ENCODE measurements around the gene THBS2. TPM values are rescaled to one million over a fixed set of nuclear protein-coding genes. Genes with fewer than 3 reads are reported as not detected.
"Not testable (repeated sequence)": the region's sequence is repeated elsewhere in the genome, so short reads cannot be mapped to it uniquely, and the experiment has no call there.

The THBS2 gene
- total RNA-seq, 8 experiments from 2014 or later = 0.59 to 42.2 (median 2.6) TPM

DNA sequence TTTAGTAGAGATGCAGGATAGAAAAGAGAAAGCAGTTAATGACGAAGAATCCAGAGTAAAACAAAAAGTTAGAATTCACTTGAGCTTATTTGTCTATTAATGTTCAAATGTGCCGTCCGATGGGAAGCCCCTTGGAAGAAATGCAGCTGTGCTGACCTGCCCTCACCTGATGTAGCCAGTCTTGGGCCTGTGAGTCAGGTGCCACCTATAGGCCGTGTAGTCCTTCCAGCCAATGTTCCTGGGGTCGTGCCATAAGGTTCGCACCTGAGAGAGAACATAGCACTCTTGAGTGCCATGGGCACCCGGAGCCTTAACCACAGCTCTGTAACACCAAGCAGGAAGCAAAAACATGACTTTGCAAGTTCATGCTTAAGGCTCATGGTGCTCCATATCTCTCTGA, 32.4 kb downstream of the THBS2 start:
- no peak for ATAC-seq (replicated peaks in 6 of 8)
- in situ Hi-C loops (cut with MboI; ENCODE audit: low pct_unique_long_range_greater_than_20kb in 2 of 9, low sequenced_read_pairs in 9 of 9, unreplicated experiment in 9 of 9) = no loop called here
- no peak overlapping the region for H3K27ac ChIP-seq
- H3K4me3 ChIP-seq = no peak overlapping the region
- WGBS, 10 experiments = 29 to 100% (median 92%) methylated on average over 1 to 6 of the region's 7 CpGs
- no peaks in the 10 kb centered on the region for H3K4me1 ChIP-seq (replicated peaks in 1 of 2)

DNA sequence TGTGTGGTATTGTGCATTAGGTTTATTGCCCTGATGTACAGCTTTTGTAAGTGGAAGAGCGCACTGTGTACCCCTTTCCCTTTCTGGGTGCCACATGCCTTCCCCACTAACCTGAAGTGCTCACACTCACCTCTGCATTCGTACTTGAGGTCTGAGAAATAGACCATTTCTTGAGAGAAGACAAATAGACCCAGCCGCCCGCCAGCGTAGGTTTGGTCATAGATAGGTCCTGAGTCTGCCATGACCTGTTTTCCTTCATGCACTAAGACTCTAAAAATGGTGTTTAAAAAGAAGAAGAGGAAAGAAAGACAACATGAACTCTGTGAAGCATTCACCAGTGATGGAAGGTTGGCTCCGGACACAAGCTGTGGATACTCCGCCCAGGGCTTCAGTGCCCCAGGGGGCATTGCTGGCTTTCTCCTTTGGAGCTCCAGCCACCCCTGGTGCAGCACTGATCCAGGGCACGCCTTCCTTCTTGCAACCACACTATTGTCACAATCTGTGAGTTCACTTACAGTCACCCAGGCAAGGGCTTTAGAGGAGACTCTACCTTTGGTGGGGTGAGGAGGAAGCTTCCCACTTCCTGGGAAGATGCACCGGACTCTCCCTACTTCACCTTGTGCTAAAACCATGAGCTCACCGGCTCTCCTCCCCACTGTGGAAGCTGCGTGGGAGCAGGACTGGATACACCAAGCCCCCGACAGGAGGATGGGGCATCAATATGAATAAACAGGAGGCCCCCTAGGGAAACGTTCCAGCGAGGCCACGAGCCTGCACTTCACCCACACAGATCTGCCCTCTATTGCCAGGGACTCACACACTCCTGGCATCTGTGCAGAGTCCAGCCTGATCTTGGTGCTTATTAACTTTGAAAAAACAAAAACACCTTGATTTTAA, 33.3 kb downstream of the THBS2 start:
- Histone ChIP-seq H3K27ac (no peak overlapping the region), H3K4me3 (no peak overlapping the region), H3K4me1 (replicated peaks in 1 of 2) (no peaks in the 10 kb centered on the region)
- in situ Hi-C loops (cut with MboI; ENCODE audit: low pct_unique_long_range_greater_than_20kb in 2 of 9, low sequenced_read_pairs in 9 of 9, unreplicated experiment in 9 of 9) = no loop called here
- ATAC-seq (replicated peaks in 6 of 8) = no peak
- WGBS, 10 experiments = 70 to 92% (median 80%) methylated on average over 1 to 12 of the region's 15 CpGs; no CpG with 5 or more reads in 1 of the 10 experiments

DNA sequence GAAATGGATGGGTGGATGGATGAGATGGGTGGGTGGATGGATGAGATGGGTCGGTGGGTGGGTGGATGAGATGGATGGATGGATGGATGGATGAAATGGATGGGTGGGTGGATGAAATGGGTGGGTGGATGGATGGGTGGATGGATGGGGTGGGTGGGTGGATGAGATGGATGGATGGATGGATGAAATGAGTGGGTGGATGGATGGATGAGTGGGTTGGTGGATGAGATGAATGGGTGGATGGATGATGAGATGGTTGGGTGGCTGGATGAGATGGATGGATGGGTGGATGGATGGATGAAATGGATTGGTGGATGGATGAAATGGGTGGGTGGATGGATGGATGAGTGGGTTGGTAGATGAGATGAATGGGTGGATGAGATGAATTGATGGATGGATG, 35.7 kb downstream of the THBS2 start:
- no CpG with 5 or more reads among the region's 1 CpG for WGBS, 10 experiments
- no peak overlapping the region for H3K4me3 ChIP-seq
- in situ Hi-C loops (cut with MboI; ENCODE audit: low pct_unique_long_range_greater_than_20kb in 2 of 9, low sequenced_read_pairs in 9 of 9, unreplicated experiment in 9 of 9) = no loop called here

DNA sequence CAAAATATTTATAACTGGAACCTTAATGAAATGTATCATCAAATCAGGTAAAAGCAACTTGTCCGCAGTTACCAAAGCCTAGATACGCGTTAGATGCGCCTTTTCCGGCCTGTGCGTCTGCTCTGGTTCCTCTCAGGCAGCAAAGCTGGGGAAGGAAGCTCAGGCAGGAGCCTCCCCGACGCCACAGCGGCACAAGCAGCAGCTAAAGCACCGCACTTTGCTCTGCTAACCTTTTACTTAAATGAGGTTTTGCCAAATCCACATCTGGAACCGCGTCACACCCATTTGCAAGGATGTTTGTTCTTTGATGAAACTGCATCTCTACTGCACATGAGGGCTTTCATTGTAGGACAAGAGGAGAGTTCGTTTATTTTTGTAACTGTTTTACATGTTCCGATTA, 36.8 kb downstream of the THBS2 start:
- Histone ChIP-seq H3K4me3 (no peak overlapping the region), H3K4me1 (replicated peaks in 1 of 2) (peaks cover 6 to 7% of the 10 kb centered on the region in 2 donors), H3K27ac (no peak overlapping the region)
- in situ Hi-C loops (cut with MboI; ENCODE audit: low pct_unique_long_range_greater_than_20kb in 2 of 9, low sequenced_read_pairs in 9 of 9, unreplicated experiment in 9 of 9) = no loop called here
- WGBS, 10 experiments = 57 to 100% (median 95%) methylated on average over 1 to 14 of the region's 14 CpGs; no CpG with 5 or more reads in 1 of the 10 experiments
- ATAC-seq (replicated peaks in 6 of 8) = no peak

More for the DNA sequence above, 35.7 kb downstream of the THBS2 start:
- Histone ChIP-seq H3K27ac (no peak overlapping the region), H3K4me1 (replicated peaks in 1 of 2) (peaks cover 4 to 6% of the 10 kb centered on the region in 2 donors)
- ATAC-seq (replicated peaks in 6 of 8) = no peak

DNA sequence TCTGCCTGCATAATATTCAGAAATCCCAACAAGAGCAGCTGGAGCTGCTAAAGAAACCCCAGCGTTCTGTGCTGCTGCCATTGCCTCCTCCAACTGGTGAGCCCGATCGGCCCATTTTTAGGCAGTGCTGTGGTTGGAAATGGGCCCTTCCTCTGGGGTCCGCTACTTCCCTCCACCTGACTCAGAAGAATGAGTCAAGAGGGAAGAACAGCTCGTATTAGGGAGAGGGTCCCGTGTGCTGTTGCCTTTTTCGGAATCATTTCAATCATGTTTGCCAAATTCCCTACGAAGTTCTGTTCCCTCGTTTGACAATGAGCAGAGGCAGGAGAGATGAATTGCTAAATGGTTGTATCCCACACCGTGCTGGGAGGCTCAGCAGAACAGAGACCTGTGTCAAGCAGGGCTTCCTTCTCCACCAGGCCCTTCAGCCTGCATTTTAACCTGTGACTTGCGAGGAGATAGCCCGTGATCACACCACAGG, 38.4 kb downstream of the THBS2 start:
- no peak overlapping the region for H3K4me3 ChIP-seq
- peaks cover 6 to 7% of the 10 kb centered on the region in 2 donors for H3K4me1 ChIP-seq (replicated peaks in 1 of 2)
- ATAC-seq (replicated peaks in 6 of 8) = peak in 2 of 8 experiments; percentile 2 to 27
- in situ Hi-C loops (cut with MboI; ENCODE audit: low pct_unique_long_range_greater_than_20kb in 2 of 9, low sequenced_read_pairs in 9 of 9, unreplicated experiment in 9 of 9) = no loop called here
- H3K27ac ChIP-seq = no peak overlapping the region
- 12 to 94% (median 57%) methylated on average over 1 to 9 of the region's 12 CpGs; no CpG with 5 or more reads in 2 of the 10 experiments for WGBS, 10 experiments

DNA sequence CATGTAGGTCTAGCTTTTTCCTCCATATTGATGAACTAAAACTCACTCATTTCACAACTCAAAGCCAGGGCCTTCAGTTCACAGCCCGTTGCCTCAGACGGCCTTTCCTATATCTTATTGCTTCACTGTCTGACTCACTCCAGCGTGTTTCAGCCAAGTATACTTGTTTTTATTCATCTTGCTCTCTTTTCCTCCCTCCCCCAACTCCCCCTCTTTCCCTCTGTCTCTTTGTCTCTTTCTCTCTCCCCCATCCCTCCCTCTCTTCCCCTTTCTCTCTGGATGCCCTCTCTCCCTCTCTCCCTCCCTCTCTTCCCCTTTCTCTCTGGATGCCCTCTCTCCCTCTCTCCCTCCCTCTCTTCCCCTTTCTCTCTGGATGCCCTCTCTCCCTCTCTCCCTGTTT, 38.9 kb downstream of the THBS2 start:
- H3K4me3 ChIP-seq; in situ Hi-C loops (cut with MboI; ENCODE audit: low pct_unique_long_range_greater_than_20kb in 2 of 9, low sequenced_read_pairs in 9 of 9, unreplicated experiment in 9 of 9); H3K27ac ChIP-seq; H3K4me1 ChIP-seq (replicated peaks in 1 of 2): not testable (repeated sequence)
- WGBS, 10 experiments = 0 to 65% (median 21%) methylated on average over 1 to 3 of the region's 3 CpGs; no CpG with 5 or more reads in 3 of the 10 experiments
- ATAC-seq (replicated peaks in 6 of 8) = peak; percentile 4 to 76 (median 46)

DNA sequence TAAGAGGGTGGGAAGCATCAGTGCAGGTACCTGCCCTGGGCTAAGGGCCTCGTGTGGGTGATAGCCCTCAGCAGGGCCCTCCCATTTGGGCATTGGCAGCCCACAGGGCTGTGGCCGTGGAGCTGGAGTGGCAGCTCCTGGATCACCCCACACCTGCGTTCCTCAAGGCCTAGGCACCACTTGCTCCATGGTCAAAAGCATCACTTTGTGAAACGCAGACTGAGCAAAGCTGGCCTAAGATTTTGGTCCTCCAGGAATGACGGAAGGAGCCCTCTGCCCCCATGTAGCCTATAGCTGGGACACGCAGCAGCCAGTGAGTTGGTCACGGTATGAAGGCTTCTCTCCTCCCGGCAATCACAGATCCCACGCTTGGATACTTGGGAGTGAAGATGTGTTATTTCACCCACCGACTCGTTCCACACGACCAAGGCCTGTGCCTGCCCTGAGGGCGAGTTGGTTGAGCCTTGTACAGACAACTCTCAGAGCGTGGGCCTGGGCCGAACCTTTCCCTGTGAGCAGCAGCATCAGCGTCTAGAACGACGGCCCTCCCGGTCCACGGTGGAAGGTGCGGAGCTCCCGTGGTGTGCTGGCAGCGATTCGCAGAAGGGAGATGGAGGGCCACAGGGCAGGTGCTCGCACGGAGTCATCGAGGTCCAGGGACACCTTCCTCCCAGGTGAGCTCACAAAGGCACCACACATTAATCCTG, 39.7 kb downstream of the THBS2 start:
- in situ Hi-C loops (cut with MboI; ENCODE audit: low pct_unique_long_range_greater_than_20kb in 2 of 9, low sequenced_read_pairs in 9 of 9, unreplicated experiment in 9 of 9) = no loop called here
- ATAC-seq (replicated peaks in 6 of 8) = no peak

DNA sequence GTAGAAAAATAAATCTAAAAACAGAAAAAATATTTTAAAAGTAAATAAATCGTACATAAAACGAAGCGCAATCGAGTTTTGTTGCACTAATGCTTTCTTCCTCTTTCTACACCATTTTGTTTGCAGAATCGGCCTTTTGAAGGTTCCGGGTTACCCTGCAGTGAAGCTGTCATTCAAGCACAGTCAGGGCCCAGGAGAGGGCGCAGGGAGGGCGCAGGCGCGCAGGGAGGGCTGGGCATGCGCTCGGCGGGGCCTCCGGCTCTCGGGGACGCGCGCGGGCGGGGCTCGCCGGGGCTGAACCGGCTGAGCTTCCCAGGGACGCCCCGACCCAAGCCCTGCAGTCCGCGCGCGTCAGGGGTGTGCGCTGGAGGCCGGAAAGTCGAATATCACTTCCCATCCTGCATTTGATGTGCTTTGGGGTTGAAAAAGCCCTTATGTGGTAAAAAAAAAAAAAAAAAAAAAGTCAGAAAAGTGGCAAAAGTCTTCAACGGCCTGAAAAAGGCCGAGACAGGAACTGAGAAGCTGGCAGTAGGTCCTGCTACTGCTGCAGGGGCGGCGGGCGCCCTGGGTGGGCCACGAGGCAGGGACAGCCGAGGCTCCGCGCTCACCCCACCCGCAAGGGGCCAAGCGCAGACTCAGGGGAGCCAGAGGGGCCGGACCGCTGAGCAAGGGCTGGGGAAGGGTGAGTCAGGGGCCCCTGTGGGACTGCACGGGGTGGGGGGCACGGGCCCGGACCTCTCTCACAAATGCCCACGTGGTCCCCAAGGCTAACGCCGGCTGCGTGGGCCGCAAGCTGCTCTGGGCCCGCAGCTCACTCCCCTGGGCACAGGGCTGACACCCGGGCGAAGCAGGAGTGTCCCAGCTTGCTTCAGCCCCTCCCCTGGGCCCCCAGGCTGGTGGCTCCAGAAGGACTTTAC, 40.5 kb downstream of the THBS2 start:
- Histone ChIP-seq H3K4me3 (peak overlapping the region; percentile 13 to 25 (median 22)), H3K27ac (no peak overlapping the region), H3K4me1 (replicated peaks in 1 of 2) (peaks cover 6 to 7% of the 10 kb centered on the region in 2 donors)
- WGBS, 10 experiments = 0 to 34% (median 4%) methylated on average over 4 to 18 of the region's 56 CpGs; no CpG with 5 or more reads in 1 of the 10 experiments
- peak; percentile 90 to 99 (median 98) for ATAC-seq (replicated peaks in 6 of 8)
- in situ Hi-C loops (cut with MboI; ENCODE audit: low pct_unique_long_range_greater_than_20kb in 2 of 9, low sequenced_read_pairs in 9 of 9, unreplicated experiment in 9 of 9) = no loop called here

More for the DNA sequence above, 39.7 kb downstream of the THBS2 start:
- 58 to 100% (median 93%) methylated on average over 1 to 15 of the region's 27 CpGs; no CpG with 5 or more reads in 5 of the 10 experiments for WGBS, 10 experiments
- peaks cover 6 to 7% of the 10 kb centered on the region in 2 donors for H3K4me1 ChIP-seq (replicated peaks in 1 of 2)
- no peak overlapping the region for H3K4me3 ChIP-seq
- no peak overlapping the region for H3K27ac ChIP-seq

DNA sequence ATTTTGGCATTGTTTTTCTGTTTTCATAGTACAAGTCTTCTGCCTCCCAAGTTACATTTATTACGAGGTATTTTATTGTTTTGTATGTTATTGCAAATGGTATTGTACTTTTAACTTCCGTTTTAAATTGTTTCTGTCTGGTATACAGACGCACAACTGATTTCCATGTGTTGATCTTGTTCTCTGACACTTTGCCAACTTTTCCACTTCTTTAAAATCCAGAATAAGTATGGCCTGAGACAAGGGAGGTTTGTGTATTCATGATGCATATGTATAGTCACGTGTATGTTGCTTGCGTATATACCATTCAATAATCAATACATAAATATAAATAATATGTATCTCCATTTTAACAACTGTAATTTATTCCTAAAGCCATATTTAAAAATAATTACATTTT, 41.2 kb downstream of the THBS2 start:
- ATAC-seq (replicated peaks in 6 of 8) = no peak
- H3K4me3 ChIP-seq = peak overlapping the region; percentile 13 to 25 (median 22)
- WGBS, 10 experiments = 46 to 98% (median 76%) methylated on average over 3 to 5 of the region's 5 CpGs; no CpG with 5 or more reads in 2 of the 10 experiments
- in situ Hi-C loops (cut with MboI; ENCODE audit: low pct_unique_long_range_greater_than_20kb in 2 of 9, low sequenced_read_pairs in 9 of 9, unreplicated experiment in 9 of 9) = no loop called here
- H3K4me1 ChIP-seq (replicated peaks in 1 of 2) = peaks cover 6 to 7% of the 10 kb centered on the region in 2 donors
- no peak overlapping the region for H3K27ac ChIP-seq

DNA sequence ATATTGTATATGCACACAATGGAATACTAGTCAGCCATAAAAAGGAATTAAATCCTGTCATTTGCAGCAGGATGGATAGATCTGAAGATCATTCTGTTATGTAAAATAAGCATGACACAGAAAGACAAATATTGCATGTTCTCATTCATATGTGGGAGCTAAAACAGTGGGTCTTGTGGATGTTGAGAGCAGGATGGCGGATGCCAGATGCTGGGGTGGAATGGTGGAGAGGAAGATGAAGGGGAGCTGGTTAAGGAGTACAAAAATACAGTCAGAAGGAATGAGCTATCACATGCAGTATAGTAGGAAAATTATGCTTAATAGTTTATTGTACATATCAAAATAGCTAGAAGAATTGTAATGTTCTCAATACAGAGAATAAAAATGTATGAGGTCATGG, 41.8 kb downstream of the THBS2 start:
- 93 to 100% (median 100%) methylated on average over 1 of the region's 1 CpG; no CpG with 5 or more reads in 3 of the 10 experiments for WGBS, 10 experiments
- Histone ChIP-seq H3K4me3 (no peak overlapping the region), H3K4me1 (replicated peaks in 1 of 2) (peaks cover 6 to 7% of the 10 kb centered on the region in 2 donors), H3K27ac (no peak overlapping the region)
- in situ Hi-C loops (cut with MboI; ENCODE audit: low pct_unique_long_range_greater_than_20kb in 2 of 9, low sequenced_read_pairs in 9 of 9, unreplicated experiment in 9 of 9) = no loop called here
- ATAC-seq (replicated peaks in 6 of 8) = no peak

DNA sequence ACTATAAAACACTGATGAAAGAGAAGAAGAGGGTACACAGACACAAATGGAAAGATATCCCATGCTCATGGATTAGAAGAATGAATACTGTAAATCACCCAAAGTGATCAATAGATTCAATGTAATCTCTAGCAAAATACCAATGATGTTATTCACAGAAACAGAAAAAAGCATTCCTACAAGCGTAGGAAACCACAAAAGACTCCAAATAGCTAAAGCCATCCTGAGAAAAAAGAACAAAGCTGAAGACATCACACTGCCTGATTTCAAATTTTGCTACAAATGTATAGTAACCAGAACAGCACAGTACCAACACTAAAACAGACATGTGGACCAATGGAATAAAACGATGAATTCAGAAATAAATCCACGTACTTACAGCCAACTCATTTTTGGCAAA, 43.0 kb downstream of the THBS2 start:
- Histone ChIP-seq H3K4me3 (no peak overlapping the region), H3K4me1 (replicated peaks in 1 of 2) (peaks cover 6 to 7% of the 10 kb centered on the region in 2 donors), H3K27ac (no peak overlapping the region)
- 50 to 100% (median 91%) methylated on average over 1 to 3 of the region's 3 CpGs for WGBS, 10 experiments
- in situ Hi-C loops (cut with MboI; ENCODE audit: low pct_unique_long_range_greater_than_20kb in 2 of 9, low sequenced_read_pairs in 9 of 9, unreplicated experiment in 9 of 9) = no loop called here
- no peak for ATAC-seq (replicated peaks in 6 of 8)

DNA sequence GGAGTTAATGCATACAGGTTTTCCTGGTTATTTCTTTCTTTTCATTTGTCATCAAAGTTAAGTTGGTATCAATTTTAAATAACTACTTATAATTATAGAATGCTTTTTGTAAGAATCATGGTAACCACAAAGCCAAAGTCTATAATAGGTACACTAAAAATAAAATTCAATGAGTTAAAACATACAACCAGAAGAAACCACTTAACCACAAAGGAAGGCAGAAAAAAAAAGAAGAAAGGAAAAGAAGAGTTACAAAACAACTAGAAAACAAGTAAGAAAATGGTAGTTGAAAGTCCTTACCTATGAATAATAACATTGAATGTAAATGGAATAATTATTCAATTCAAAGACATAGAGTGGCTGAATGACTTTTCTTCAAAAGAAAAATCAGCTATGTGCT, 45.6 kb downstream of the THBS2 start:
- in situ Hi-C loops (cut with MboI; ENCODE audit: low pct_unique_long_range_greater_than_20kb in 2 of 9, low sequenced_read_pairs in 9 of 9, unreplicated experiment in 9 of 9) = no loop called here

More for the DNA sequence above, 45.6 kb downstream of the THBS2 start:
- no peak overlapping the region for H3K27ac ChIP-seq
- ATAC-seq (replicated peaks in 6 of 8) = no peak
- H3K4me3 ChIP-seq = no peak overlapping the region
- peaks cover 0 to 3% of the 10 kb centered on the region in 2 donors for H3K4me1 ChIP-seq (replicated peaks in 1 of 2)

Data from motor neuron (in vitro differentiated cells).